SK-N-SH (cell line): ENCODE data around the gene RAB38. TPM values are rescaled to one million over a fixed set of nuclear protein-coding genes. Genes with fewer than 3 reads are reported as not detected.

Source experiments
- CTCF ChIA-PET: fragments of 300-600, 350-600 bp; formaldehyde crosslinking; extraction: SDS; loops from one replicate; lab custom pipeline; 2021; lab: Yijun Ruan, JAX
- POLR2A ChIA-PET: fragments of 350-600 bp; sonication (Branson Sonifier 250); formaldehyde crosslinking; extraction: SDS; loops from one replicate; lab custom pipeline; 2020; ENCODE audit warnings: antibody characterized with exemption, inconsistent platforms; lab: Yijun Ruan, JAX
- DNase-seq: peaks from one replicate; pipeline ENCODE4 v3.0.0; 2012
- H2AFZ ChIP-seq: fragments of 200-600 bp; sonication (generic); 2 replicates; pipeline ENCODE4 v1.8.1; 2016; ENCODE audit warnings: antibody characterized with exemption, mild to moderate bottlenecking, low read depth
- H3F3A ChIP-seq: fragments of 200-600 bp; sonication (generic); replicated peaks from 2 replicates; pipeline ENCODE3; 2016; ENCODE audit warnings: antibody characterized with exemption, mild to moderate bottlenecking; ENCODE audit not compliant: insufficient read depth
- H3K27ac ChIP-seq, 2 experiments: fragments of 200-500 bp in 1 of 2; fragments of 200-600 bp in 1 of 2; sonication (Bioruptor generic) in 1 of 2; sonication (generic), shearing (Covaris generic) in 1 of 2; 2 replicates each; pipeline versions ENCODE4 v1.5.1 to v1.6.1; 2014 to 2016; ENCODE audit warnings: low read depth in 2 of 2, inconsistent platforms in 1 of 2, low read length in 1 of 2, mild to moderate bottlenecking in 1 of 2, mixed read lengths in 1 of 2
- H3K27me3 ChIP-seq: fragments of 200-600 bp; sonication (generic), shearing (Covaris generic); 2 replicates; pipeline ENCODE4 v1.6.1; 2016; ENCODE audit warnings: mixed run types; ENCODE audit not compliant: insufficient read depth
- H3K36me3 ChIP-seq, 2 experiments: fragments of 200-500 bp in 1 of 2; fragments of 200-600 bp in 1 of 2; sonication (Bioruptor generic) in 1 of 2; sonication (generic) in 1 of 2; replicated peaks in 1 of 2; 2 replicates each; pipeline versions ENCODE3 to v1.5.1; 2014 to 2016; ENCODE audit warnings: low read length in 1 of 2, mild to moderate bottlenecking in 1 of 2; ENCODE audit not compliant: insufficient read depth in 2 of 2, control insufficient read depth in 1 of 2
- H3K4me1 ChIP-seq, 2 experiments: fragments of 200-500 bp in 1 of 2; fragments of 200-600 bp in 1 of 2; sonication (Bioruptor generic) in 1 of 2; sonication (generic), shearing (Covaris generic) in 1 of 2; 2 replicates each; pipeline versions ENCODE4 v1.5.1 to v1.6.1; 2014 to 2016; ENCODE audit warnings: low read depth in 1 of 2, low read length in 1 of 2, mixed run types in 1 of 2; ENCODE audit not compliant: insufficient read depth in 2 of 2, control insufficient read depth in 1 of 2
- H3K4me2 ChIP-seq: fragments of 200-600 bp; sonication (generic), shearing (Covaris generic); 2 replicates; pipeline ENCODE4 v1.6.1; 2017; ENCODE audit warnings: mixed run types
- H3K4me3 ChIP-seq, 2 experiments: fragments of 200-500 bp in 1 of 2; fragments of 200-600 bp in 1 of 2; sonication (Bioruptor generic) in 1 of 2; sonication (generic), shearing (Covaris generic) in 1 of 2; 2 replicates each; pipeline versions ENCODE4 v1.5.1 to v1.8.1; 2014 to 2016; ENCODE audit warnings: low read depth in 2 of 2, inconsistent platforms in 1 of 2, low read length in 1 of 2, mild to moderate bottlenecking in 1 of 2, mixed read lengths in 1 of 2, moderate library complexity in 1 of 2
- H3K79me2 ChIP-seq: fragments of 200-600 bp; sonication (generic); 2 replicates; pipeline ENCODE4 v1.8.1; 2017; ENCODE audit warnings: mild to moderate bottlenecking; ENCODE audit not compliant: insufficient read depth
- H3K9ac ChIP-seq: fragments of 200-600 bp; sonication (generic); 2 replicates; pipeline ENCODE4 v1.6.1; 2017; ENCODE audit warnings: mixed run types
- H3K9me2 ChIP-seq: fragments of 200-600 bp; sonication (generic); 2 replicates; pipeline ENCODE4 v1.6.1; 2017; ENCODE audit warnings: mixed run types
- H3K9me3 ChIP-seq: fragments of 200-600 bp; sonication (generic); 2 replicates; pipeline ENCODE4 v1.6.1; 2017; ENCODE audit warnings: mixed run types, mild to moderate bottlenecking, moderate library complexity
- H4K20me1 ChIP-seq: fragments of 200-600 bp; sonication (generic); 2 replicates; pipeline ENCODE4 v1.6.1; 2017; ENCODE audit warnings: mild to moderate bottlenecking, mixed run types; ENCODE audit not compliant: insufficient read depth
- FOXJ3 ChIP-seq: sonication (generic); formaldehyde crosslinking; IDR thresholded peaks from 2 replicates; pipeline ENCODE4 v1.5.1; 2020; ENCODE audit warnings: mild to moderate bottlenecking, missing genetic modification reagents
- FOXM1 ChIP-seq: IDR thresholded peaks from 2 replicates; pipeline ENCODE4 v1.4.0; 2012; ENCODE audit warnings: low read depth, mild to moderate bottlenecking
- GABPA ChIP-seq: IDR thresholded peaks from 2 replicates; pipeline ENCODE4 v1.4.0; 2012; ENCODE audit warnings: low read depth, mild to moderate bottlenecking
- GATA2 ChIP-seq: sonication (generic); formaldehyde crosslinking; IDR thresholded peaks from 2 replicates; pipeline ENCODE4 v1.5.0; 2020; ENCODE audit warnings: mild to moderate bottlenecking, missing genetic modification reagents
- JUND ChIP-seq: IDR thresholded peaks from 2 replicates; pipeline ENCODE4 v1.4.0; 2012
- MXI1 ChIP-seq: IDR thresholded peaks from 2 replicates; pipeline ENCODE4 v1.6.1; 2012; ENCODE audit warnings: mild to moderate bottlenecking, low read depth, low read length, improper control_type of control experiment
- NFIC ChIP-seq: IDR thresholded peaks from 2 replicates; pipeline ENCODE4 v1.4.0; 2012; ENCODE audit warnings: borderline replicate concordance
- NRF1 ChIP-seq: IDR thresholded peaks from 2 replicates; pipeline ENCODE4 v1.6.1; 2012; ENCODE audit warnings: low read depth, mild to moderate bottlenecking, low read length
- RCOR1 ChIP-seq: fragments of 150-350 bp; IDR thresholded peaks from 2 replicates; pipeline ENCODE4 v1.6.1; 2017; ENCODE audit warnings: antibody characterized with exemption, low read length
- RFX5 ChIP-seq: IDR thresholded peaks from 2 replicates; pipeline ENCODE4 v1.6.1; 2012; ENCODE audit warnings: mild to moderate bottlenecking, improper control_type of control experiment, low read length
- SIN3A ChIP-seq: IDR thresholded peaks from 2 replicates; pipeline ENCODE4 v1.6.1; 2012; ENCODE audit warnings: low read depth, mild to moderate bottlenecking, low read length, moderate library complexity, borderline replicate concordance
- TAF1 ChIP-seq: IDR thresholded peaks from 2 replicates; pipeline ENCODE4 v1.6.1; 2012; ENCODE audit warnings: low read depth, mild to moderate bottlenecking, low read length, moderate library complexity, borderline replicate concordance
- WGBS: methylation state at CpG from one replicate; pipeline ENCODE4 v1.1.6; 2017; ENCODE audit warnings: low lambda C conversion rate; 5-methylcytosine and 5-hydroxymethylcytosine counted together
- polyA plus RNA-seq, 3 experiments: library from polyadenylated mRNA; depleted of rRNA; stranded (reverse); fragments of >200 nt; gene quantifications; 2 replicates each; pipeline ENCODE4 v1.2.3, GENCODE V29; 2012
- TF ChIP-seq, protein P1 (sequence below): fragments of 150-350 bp; IDR thresholded peaks from 2 replicates; pipeline ENCODE4 v1.6.1; 2017; ENCODE audit warnings: antibody characterized with exemption, low read length, low read depth, borderline replicate concordance

Gene RAB38
- polyA plus RNA-seq (2012; rRNA removed): 0.66 and 0.76 TPM in 2 replicates
- polyA plus RNA-seq (2012; cell fraction: cytosol; rRNA removed): 0.81 and 0.82 TPM in 2 replicates
- 0.20 TPM in 2 replicates for polyA plus RNA-seq (2012; cell fraction: nucleus; rRNA removed)

DNA sequence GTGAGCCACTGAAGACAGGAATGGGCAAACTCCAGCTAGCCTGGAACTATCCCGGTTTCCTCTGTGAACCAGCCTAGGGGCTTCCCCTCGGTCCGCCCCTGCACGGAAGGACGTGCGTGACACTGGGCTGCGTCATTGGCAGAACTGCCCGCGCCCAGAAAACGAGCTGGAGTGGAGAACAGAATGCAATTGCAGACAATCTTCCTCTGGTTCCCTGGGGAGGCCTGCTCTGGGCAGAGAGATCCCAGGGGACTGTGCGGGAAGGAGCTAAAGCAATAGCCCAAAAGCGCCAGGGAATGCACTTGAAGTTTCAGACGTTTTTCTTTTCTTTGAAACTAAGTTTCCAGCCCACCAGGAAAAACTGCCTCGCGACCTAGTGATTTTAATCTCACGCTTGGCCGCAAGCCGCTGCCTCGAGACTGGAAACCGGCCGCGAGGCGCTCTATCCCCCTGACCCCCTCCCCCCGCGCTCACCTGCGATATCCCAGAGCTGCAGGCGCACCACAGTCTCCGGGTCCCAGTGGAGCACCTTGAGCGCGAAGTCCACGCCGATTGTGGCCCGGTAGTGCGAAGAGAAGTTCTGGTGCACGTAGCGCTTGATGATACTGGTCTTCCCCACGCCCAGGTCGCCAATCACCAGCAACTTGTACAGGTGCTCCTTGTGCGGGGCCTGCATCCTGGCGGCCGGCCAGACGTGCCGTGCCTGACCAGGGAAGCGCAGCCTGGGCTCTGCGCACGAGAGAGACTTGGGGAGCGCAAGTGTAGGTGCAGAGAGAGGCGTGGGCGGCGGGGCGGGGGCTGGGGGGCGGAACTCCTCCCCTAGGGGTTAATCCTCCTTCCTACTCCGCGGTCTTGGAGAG is at the start of gene RAB38:
RAB38 (minus strand) TSS at position 735 of the 860 bp plus-strand sequence; CDS start at position 676, 59 bp downstream.
- 2% methylated on average over 28 of the region's 54 CpGs for WGBS
- TF ChIP-seq FOXM1 (no peak), JUND (no peak), NFIC (0 out of 2 replicates have a peak, but pooled peaks have one; percentile 16)
- Histone ChIP-seq H3K9ac (no peak within 1 kb of the TSS), H2AFZ (peak within 1 kb of the TSS; percentile 77; the same call in 1 of the 2 replicates), H3F3A (no peaks in the 10 kb centered on the region), H3K36me3 (no peaks in the 10 kb centered on the region), H3K9me3 (no peaks in the 10 kb centered on the region), H3K9me2 (no peaks in the 10 kb centered on the region), H3K4me2 (peak within 1 kb of the TSS; percentile 80), H3K4me1 (no peaks in the 10 kb centered on the region), H3K27me3 (no peaks in the 10 kb centered on the region), H4K20me1 (no peaks in the 10 kb centered on the region), H3K79me2 (no peaks in the 10 kb centered on the region), H3K4me3 (peak within 1 kb of the TSS; percentile 45 to 57), H3K27ac (no peak within 1 kb of the TSS)
- CTCF ChIA-PET: no interaction called here
- POLR2A ChIA-PET: no interaction called here
- peak; percentile 6 for DNase-seq

GRCh38 chr11:88213406-88213805 is 38.2 kb upstream of the RAB38 start:
- TF ChIP-seq NRF1 (no peak), GABPA (no peak), SIN3A (no peak), TAF1 (no peak), MXI1 (no peak), FOXJ3 (no peak), RCOR1 (no peak), RFX5 (no peak), GATA2 (CRISPR knock-in tag) (no peak)
- TF ChIP-seq, protein P1, sequence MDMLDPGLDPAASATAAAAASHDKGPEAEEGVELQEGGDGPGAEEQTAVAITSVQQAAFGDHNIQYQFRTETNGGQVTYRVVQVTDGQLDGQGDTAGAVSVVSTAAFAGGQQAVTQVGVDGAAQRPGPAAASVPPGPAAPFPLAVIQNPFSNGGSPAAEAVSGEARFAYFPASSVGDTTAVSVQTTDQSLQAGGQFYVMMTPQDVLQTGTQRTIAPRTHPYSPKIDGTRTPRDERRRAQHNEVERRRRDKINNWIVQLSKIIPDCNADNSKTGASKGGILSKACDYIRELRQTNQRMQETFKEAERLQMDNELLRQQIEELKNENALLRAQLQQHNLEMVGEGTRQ: no peak
- CTCF ChIA-PET: no interaction called here
- no peak overlapping the region for H2AFZ ChIP-seq
- no peaks in the 10 kb centered on the region for H3F3A ChIP-seq
- no peak overlapping the region for H3K9ac ChIP-seq
- no peak overlapping the region for H3K4me3 ChIP-seq
- H3K9me3 ChIP-seq: no peaks in the 10 kb centered on the region
- H3K4me1 ChIP-seq: no peaks in the 10 kb centered on the region
- no peaks in the 10 kb centered on the region for H3K27me3 ChIP-seq
- no peaks in the 10 kb centered on the region for H4K20me1 ChIP-seq
- H3K79me2 ChIP-seq: no peaks in the 10 kb centered on the region
- H3K4me2 ChIP-seq: no peak overlapping the region
- H3K27ac ChIP-seq: no peak overlapping the region
- no peaks in the 10 kb centered on the region for H3K36me3 ChIP-seq
- DNase-seq: no peak
- POLR2A ChIA-PET: no interaction called here
- H3K9me2 ChIP-seq: no peaks in the 10 kb centered on the region
